Measurements from ENCODE around the gene TAF4. TPM values are rescaled to one million over a fixed set of nuclear protein-coding genes. Genes with fewer than 3 reads are reported as not detected.

Gene TAF4
- total and polyA plus RNA-seq, 2 donors (not counting 3 experiments of a cell fraction or from before 2014, with no cell fraction given): 6.1 to 19.5 TPM

- Histone ChIP-seq H3K27ac (ENCODE audit: insufficient read depth, low read depth, low read length) (no peak overlapping the region), H3K9me1 (replicated peaks; ENCODE audit: control insufficient read depth, extremely low read depth, insufficient read depth, low read length) (no peaks in the 10 kb centered on the region), H3K9me3 (replicated peaks; ENCODE audit: control insufficient read depth, insufficient read depth, low read length) (peaks cover 4% of the 10 kb centered on the region), H3K9ac (replicated peaks; ENCODE audit: extremely low read depth, insufficient read depth, low read length) (no peak overlapping the region), H3K4me1 (ENCODE audit: control insufficient read depth, extremely low read depth, insufficient read depth, low read length) (no peaks in the 10 kb centered on the region), H3K4me3 (replicated peaks in 1 of 3; ENCODE audit: insufficient read depth in 1 of 3, low read depth in 1 of 3, low read length in 3 of 3) (no peak overlapping the region), H3K27me3 (ENCODE audit: control insufficient read depth in 2 of 2, insufficient read depth in 2 of 2, low read length in 2 of 2) (no peaks in the 10 kb centered on the region), H3K4me2 (ENCODE audit: insufficient read depth, low read length) (no peak overlapping the region), H4K20me1 (replicated peaks; ENCODE audit: control insufficient read depth, extremely low read depth, insufficient read depth, low read length) (no peaks in the 10 kb centered on the region), H2AFZ (ENCODE audit: low read depth, low read length) (no peak overlapping the region), H3K36me3 (ENCODE audit: control insufficient read depth in 2 of 2, extremely low read depth in 1 of 2, insufficient read depth in 2 of 2, low read length in 2 of 2) (no peaks in the 10 kb centered on the region), H3K79me2 (ENCODE audit: control insufficient read depth, insufficient read depth, low read length) (no peaks in the 10 kb centered on the region)
- DNase-seq (ENCODE audit: low read depth, low spot score) (no peak), FAIRE-seq (no peak)
- TF ChIP-seq MAX (IDR thresholded peaks at IDR 0.05; ENCODE audit: insufficient read depth, insufficient read length) (no peak), POLR2AphosphoS5 (IDR thresholded peaks at IDR 0.05; ENCODE audit: insufficient read depth, low read depth, low read length) (no peak), JUN (IDR thresholded peaks at IDR 0.05; ENCODE audit: borderline replicate concordance, insufficient read depth, insufficient read length, low read depth) (no peak)
- CTCF ChIA-PET: no interaction called here
- BruUV-seq (replicated peaks): no TSS peak
- POLR2A ChIA-PET: no interaction called here
- intact Hi-C loops (cut with micrococcal nuclease): no loop called here
- dilution Hi-C loops (cut with MboI; ENCODE audit: extremely low pct_ligation_motif_present, low sequenced_read_pairs): no loop called here
Measured at GRCh38 chr20:62103508-62104233, 38.0 kb upstream of the TAF4 start.

GRCh38 chr20:62101078-62101477 lies 35.4 kb upstream of the TAF4 start:
- no peak for TF ChIP-seq FOS (IDR thresholded peaks at IDR 0.05; ENCODE audit: borderline replicate concordance, insufficient read depth, low read length)
- TF ChIP-seq POLR2A (IDR thresholded peaks at IDR 0.05; ENCODE audit: low read depth, low read length): no peak
- no peak for TF ChIP-seq POLR2AphosphoS5 (IDR thresholded peaks at IDR 0.05; ENCODE audit: insufficient read depth, low read depth, low read length)
- intact Hi-C loops (cut with micrococcal nuclease): no loop called here
- no peak overlapping the region for H2AFZ ChIP-seq (ENCODE audit: low read depth, low read length)
- POLR2A ChIA-PET: no interaction called here
- no peak overlapping the region for H3K4me3 ChIP-seq (replicated peaks in 1 of 3; ENCODE audit: insufficient read depth in 1 of 3, low read depth in 1 of 3, low read length in 3 of 3)
- dilution Hi-C loops (cut with MboI; ENCODE audit: extremely low pct_ligation_motif_present, low sequenced_read_pairs): no loop called here
- no peak overlapping the region for H3K4me2 ChIP-seq (ENCODE audit: insufficient read depth, low read length)
- DNase-seq (ENCODE audit: low read depth, low spot score) (no peak), FAIRE-seq (no peak)
- CTCF ChIA-PET: interaction anchor here (0.9 to 1.3 kb wide), 2 partner anchors 9 to 11 kb away, joined by 3 read pairs; no protein-coding TSS in a partner anchor
- no TSS peak for BruUV-seq (replicated peaks)
- H3K36me3 ChIP-seq (ENCODE audit: control insufficient read depth in 2 of 2, extremely low read depth in 1 of 2, insufficient read depth in 2 of 2, low read length in 2 of 2): no peaks in the 10 kb centered on the region
- no peak overlapping the region for H3K27ac ChIP-seq (ENCODE audit: insufficient read depth, low read depth, low read length)
- no peaks in the 10 kb centered on the region for H3K79me2 ChIP-seq (ENCODE audit: control insufficient read depth, insufficient read depth, low read length)
- H3K9me3 ChIP-seq (replicated peaks; ENCODE audit: control insufficient read depth, insufficient read depth, low read length): no peaks in the 10 kb centered on the region
- H3K4me1 ChIP-seq (ENCODE audit: control insufficient read depth, extremely low read depth, insufficient read depth, low read length): no peaks in the 10 kb centered on the region
- no peaks in the 10 kb centered on the region for H4K20me1 ChIP-seq (replicated peaks; ENCODE audit: control insufficient read depth, extremely low read depth, insufficient read depth, low read length)
- H3K9ac ChIP-seq (replicated peaks; ENCODE audit: extremely low read depth, insufficient read depth, low read length): no peak overlapping the region
- H3K9me1 ChIP-seq (replicated peaks; ENCODE audit: control insufficient read depth, extremely low read depth, insufficient read depth, low read length): no peaks in the 10 kb centered on the region
- H3K27me3 ChIP-seq (ENCODE audit: control insufficient read depth in 2 of 2, insufficient read depth in 2 of 2, low read length in 2 of 2): no peaks in the 10 kb centered on the region

Data from endothelial cell of umbilical vein (primary cell).